Kasumi-1 (cell line): Measurements from ENCODE around the gene RABGEF1.
"Not testable (repeated sequence)": the region's sequence is repeated elsewhere in the genome, so short reads cannot be mapped to it uniquely, and the experiment has no call there.

Experiments
- DNase-seq, 2 experiments: peaks; one replicate each; lab custom pipeline; 2025; lab: John Stamatoyannopoulos, UW

Gene RABGEF1

DNA sequence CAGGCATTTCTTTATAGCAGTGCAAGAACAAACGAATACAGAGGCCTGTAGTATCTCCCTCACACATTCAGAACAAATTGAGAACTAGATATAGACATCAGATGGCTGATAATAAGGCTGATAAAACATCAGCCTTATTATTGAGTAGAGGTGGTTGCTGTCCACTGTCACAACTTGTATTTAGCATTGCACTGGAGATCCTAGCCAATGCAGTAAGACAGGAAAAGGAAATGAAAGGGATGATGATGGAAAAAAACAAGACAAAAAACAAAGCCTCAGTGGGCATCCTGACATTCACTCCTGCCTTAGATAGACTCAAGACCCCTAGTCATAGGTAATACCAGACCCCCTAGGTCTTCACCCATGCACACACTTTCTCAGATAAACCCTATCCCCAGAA lies 4.7 kb upstream of the RABGEF1 start:
- DNase-seq: no peak

DNA sequence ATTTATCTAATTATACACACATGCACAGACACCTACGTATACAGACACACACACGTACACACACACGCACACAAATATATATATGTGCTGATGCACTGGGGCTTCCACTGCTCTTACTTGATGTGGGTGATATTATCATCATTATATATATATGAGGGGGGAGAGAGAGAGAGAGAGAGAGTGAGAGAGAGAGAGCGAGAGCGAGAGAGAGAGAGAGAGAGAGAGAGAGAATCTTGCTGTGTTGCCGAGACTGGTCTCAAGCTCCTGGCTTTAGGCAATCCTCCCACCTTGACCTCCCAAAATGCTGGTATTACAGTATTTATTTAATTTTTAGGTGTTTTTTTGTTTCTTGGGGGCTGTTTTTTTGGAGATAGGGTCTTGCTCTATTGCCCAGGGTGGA lies 3.6 kb upstream of the RABGEF1 start:
- no peak for DNase-seq

DNA sequence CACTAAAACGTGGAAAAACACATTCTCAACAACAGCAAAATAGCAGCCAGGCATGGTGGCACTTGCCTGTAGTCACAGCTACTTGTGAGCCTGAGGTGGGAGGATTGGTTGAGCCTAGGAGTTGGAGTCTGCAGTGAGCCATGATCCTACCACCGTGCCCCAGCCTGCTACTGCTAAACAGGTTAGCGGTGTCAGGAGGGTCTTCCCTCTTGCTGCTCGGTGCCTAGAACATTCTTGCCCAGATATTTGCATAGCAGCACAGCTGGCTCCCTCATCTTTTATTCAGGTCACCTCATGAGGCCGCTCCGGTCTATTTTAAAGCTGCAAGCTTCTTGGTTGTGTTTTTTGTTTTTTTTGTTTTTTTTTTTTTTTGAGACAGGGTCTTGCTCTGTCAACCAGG lies 2.9 kb upstream of the RABGEF1 start:
- DNase-seq: no peak

DNA sequence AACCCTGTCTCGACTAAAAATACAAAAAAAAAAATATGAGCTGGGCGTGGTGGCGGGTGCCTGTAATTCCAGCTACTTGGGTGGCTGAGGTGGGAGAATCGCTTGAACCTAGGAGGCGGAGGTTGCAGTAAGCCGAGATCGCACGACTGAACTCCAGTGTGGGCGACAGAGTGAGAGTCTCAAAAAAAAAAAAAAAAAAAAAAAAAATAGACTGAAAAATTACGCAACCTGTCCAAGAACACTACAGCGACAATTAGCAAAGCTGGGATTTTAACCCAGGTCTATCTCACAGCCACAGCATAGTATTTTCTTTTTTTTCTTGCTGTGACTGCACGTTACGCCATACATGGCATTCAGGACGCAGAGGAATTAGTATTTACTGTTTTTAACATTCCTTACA lies 1.1 kb upstream of the RABGEF1 start:
- no peak for DNase-seq

DNA sequence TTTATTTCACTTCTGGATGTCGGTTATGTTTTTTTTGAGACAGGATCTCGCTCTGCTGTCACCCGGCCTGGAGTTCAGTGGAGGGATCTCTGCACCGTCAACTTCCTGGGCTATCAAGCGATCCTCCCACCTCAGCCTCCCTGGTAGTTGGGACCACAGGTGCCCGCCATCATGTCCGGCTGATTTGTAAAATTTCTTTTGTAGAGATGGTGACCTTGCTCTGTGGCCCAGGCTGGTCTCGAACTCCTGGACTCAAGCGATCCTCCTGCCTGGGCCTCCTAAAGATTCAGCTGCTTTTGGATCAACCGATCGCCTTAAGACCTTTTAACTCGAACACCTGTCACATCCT lies 606 bp upstream of the RABGEF1 start:
- DNase-seq: peak in 1 of 2 experiments; percentile 11

DNA sequence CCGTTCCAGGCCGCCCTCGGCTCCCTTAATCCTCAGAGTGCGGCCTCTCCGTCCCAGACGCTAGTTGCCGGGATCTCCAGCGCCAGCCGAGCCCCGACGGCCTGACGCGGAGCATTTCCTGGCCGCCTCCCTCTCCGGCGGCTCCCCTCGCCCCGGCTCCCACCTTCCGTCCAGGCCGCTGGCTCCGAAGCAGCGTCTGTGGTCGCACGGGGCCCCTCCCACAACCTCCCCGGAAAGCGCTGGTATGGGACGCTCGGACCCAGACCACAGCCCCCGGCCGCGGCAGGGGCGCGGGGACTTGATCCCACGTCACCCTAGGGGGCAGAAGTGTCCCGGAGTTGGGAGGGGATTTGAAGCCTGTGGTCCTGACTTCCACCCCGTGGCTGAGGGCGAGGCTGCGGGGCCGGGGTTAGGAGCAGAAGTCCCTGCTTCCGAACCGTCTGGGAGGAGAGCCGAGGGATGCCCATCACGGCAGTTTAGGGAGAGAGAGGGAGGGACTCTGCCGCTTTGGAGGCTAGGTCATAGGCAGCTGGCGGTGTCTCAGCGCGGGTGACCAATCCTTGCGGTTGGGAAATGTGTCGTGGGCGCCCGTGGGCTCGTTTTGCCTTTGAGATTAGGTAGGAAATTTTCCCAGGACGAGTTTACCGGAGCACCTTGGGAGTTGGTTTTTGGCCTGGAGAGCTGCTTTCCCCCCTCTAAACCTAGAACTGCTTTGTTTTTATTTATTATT lies 612 bp downstream of the RABGEF1 start:
- peak; percentile 54 to 62 for DNase-seq

DNA sequence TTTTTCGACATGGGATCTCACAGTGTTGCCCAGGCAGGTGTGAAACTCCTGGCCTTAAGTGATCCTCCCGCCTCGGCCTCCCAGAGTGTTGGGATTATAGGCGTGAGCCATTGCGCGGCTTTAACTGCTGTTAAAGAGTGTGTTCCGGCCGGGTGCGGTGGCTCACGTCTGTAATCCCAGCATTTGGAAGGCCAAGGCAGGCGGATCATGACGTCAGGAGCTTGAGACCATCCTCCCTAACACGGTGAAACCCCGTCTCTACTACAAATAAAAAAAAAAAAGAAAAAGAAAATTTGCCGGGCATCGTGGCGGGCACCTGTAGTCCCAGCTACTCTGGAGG lies 1.1 kb downstream of the RABGEF1 start:
- DNase-seq: no peak

DNA sequence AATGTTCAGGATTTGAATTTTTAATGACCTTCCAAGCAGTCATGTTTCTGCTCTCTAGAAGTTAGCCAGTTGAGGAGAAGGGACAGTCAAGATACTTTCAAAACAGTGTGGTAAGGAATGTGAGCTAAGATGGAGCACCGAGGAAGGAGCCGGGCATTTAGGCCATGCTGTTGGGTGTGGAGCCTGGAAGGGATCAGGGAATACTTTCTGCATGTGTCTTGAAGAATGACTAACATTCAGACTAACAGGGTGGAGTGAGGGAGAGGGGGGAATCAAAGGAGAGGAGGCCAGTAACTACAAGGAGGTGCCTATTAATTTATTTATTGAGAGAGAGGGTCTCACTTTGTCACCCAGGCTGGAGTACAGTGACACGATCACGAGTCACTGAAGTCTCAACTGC lies 1.8 kb downstream of the RABGEF1 start:
- DNase-seq: not testable (repeated sequence)

DNA sequence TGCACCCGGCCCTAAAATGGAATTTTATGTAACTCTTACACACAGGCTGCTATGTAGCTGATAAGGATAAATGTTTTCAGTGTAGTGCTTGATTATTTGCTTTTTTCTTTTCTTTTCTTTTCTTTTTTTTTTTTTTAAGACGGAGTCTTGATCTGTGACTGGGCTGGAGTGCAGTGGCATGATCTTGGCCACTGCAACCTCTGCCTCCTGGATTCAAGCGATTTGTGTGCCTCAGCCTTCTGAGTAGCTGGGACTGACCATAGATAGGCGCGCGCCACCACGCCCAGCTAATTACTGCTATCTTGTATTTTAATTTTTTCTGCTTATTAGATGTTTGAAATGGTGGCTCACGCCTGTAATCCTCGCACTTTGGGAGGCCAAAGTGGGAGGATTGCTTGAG lies 3.4 kb downstream of the RABGEF1 start:
- no peak for DNase-seq

DNA sequence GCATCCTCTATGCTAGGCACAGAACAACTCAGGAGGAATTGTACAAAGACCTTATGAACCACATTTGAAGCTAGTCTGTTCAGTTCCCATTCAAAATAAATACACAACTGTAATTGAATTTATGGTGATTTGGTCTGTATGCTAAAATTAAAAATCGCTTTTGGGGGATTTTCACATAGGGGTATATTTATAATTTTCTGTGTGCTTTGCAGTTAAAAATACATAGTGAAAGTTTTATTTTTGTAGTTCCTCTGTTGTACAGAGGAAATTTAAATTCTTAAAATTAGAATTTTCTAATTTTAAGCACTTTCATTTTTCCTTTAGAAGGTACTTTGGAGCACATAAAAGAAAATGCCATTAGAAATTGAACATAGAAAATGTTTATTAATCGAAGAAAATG lies 6.9 kb downstream of the RABGEF1 start:
- no peak for DNase-seq

DNA sequence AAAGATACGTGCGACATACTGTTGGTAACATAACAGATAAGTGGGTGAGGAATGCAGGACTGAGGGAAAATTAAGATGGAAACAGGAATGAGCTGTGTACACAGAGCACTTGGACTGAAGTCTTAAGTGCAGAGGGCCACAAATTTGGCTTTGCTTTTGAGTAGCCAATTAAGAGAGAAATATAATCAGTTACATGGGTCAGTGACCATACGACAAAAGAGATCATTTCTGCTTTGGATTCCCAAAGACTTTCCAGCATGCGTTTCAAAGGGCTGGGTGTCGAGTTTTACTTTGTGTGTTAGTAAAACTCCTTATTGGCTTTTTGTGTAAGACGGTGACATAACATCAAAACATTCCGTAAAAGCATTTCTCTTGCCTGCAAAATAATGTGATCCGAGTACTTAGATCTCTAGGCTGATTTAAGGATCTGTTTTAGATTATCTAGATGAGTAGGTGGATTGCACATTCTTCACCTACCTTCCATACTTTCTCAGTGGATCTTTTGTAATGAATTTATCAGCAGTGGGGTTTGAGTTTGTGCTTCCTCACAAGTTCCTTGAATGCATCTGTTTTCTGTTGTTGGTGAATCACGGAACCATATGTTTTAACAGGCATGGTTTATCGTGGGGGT lies 7.5 kb downstream of the RABGEF1 start:
- no peak for DNase-seq

DNA sequence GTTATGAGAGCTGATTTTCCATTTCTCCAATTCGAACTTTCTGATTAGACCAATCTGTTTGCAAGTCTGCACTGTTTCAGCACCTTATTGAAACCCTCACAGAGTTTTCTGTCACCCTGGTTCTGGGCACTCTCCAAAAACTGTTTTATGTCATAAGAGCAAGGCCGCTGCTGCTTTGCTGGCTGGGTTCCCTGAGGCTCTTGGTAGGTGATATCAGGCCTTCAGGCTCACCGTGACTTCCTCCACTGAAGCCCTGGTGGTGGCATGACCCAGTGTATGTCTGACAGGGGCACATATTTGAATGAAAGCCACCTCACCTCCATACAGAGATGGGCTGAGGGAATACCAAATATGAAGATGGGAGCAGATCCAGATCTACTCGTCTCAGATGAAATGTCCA lies 8.3 kb downstream of the RABGEF1 start:
- DNase-seq: no peak

DNA sequence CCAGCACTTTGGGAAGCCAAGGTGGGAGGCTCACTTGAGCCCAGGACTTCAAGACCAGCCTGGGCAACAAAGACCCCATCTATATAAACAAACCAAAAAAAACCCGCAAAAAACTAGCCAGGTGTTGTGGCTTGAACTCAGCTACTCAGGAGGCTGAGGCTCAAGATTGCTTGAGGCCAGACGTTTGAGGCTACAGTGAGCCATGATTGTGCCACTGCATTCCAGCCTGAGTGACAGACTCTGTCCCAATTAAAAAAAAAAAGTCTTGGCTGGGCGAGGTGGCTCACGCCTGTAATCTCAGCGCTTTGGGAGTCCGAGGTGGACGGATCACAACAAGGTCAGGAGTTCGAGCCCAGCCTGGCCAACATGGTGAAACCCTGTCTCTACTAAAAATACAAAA lies 11.4 kb downstream of the RABGEF1 start:
- DNase-seq: no peak

DNA sequence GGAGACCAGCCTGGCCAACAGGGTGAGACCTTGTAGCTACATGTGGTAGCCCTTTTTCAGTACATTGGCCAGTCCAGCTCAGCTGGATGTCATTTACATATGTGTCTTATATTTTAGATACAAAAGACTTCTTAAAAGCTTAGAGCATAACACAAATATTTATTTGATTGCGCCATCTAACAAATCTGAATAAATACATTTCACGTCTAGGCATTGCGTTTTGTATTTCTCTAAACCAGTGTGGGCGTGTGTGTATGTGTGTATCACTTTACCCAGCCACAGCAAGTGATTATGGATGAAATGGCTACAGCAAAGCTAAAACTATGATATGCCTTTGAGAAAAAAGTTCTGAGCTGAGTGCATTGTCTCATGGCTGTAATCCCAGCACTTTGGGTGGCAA lies 14.0 kb downstream of the RABGEF1 start:
- DNase-seq: no peak

DNA sequence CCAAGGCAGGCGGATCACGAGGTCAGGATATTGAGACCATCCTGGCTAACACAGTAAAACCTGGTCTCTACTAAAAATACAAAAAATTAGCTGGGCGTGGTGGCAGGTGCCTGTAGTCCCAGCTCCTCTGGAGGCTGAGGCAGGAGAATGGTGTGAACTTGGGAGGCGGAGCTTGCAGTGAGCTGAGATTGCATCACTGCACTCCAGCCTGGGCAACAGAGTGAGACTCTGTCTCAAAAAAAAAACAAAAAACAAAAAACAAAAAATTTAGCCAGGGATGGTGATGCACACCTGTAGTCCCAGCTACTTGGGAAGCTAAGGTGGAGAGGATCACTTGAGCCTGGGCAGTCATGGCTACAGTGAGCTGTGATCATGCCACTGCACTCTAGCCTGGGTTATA lies 14.5 kb downstream of the RABGEF1 start:
- DNase-seq: not testable (repeated sequence)

DNA sequence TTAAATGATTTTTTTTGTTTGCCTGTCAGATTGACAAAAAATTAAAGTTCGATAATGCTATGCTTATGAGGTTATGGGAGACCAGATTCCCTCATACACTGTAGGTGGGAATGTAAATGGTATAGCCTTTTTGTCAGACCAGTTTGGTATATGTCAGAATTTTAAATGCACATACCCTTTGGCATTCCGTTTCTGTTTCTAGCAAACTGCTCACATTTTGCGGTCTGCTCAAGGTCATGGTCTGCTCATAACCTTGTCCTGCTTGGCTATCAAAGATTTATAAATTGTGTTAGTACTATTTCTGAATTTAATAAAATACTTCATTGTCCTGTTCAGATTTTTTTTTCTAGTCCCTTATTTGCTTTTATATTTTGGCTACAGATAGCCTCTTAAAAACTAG lies 15.7 kb downstream of the RABGEF1 start:
- DNase-seq: not testable (repeated sequence)

DNA sequence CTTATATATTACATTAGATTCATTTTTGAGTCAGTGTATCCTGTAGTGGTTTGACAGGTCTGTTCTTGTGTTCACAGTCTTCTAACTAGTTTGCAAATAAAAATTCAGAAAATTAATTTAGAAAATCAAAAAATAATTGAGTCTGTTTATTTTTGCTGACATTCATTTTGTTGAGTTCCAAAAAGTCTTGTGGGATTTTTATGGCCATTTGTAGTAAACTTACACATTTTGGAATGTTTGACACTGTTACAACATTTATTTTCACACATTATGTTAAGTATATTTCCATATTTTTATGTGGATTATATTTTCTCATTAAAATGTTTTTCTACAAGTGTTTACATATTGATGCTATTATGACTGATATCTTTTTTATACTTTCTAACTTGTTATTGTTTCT lies 16.4 kb downstream of the RABGEF1 start:
- DNase-seq: no peak

DNA sequence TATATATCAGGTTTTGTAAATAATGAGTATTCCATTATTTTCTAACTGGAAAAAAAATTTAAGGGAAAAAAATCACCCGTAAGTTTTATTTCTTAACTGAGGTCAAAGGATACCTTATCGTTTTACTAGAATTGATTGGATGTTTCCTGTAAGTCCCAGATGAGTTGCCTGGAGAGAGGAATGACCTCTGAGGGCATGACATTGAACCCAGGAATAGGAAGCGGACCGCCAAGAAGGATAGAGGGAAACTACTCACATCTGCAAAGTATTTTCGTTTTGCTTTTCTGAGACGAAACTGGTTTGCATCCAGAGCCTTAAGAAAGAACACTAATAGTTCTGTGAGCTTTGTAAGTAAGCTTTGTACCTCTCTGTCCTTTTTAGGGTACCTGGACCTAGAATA lies 17.4 kb downstream of the RABGEF1 start:
- DNase-seq: no peak

DNA sequence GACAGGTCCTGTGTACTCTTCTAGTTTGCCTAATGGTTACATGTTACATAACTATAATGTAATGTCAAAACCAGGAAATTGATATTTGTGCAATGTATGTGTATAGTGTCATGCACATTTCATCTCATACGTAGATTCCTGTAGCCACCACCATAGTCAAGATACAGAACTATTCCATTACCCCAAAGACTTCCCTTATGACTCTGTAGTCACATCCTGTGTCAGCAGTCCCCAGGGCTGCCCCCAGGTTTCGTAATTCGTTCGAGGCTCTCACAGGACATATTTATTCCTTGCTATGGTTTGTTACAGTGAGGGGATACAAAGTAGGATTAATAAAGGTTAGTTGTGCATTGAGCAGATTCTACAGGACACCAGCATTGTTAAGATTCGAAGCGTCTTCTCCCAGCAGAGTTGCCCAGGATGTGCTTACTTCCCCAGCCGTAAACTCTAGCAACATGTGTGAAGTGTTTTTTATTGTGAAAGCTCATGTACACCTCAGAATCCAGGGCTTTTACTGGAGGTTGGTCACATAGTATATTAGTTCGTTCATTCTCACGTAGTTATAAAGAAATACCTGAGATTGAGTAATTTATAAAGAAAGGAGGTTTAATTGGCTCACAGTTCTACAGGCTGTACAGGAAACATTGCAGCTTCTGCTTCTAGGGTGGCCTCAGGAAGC lies 18.6 kb downstream of the RABGEF1 start:
- DNase-seq: peak; percentile 83 to 92

DNA sequence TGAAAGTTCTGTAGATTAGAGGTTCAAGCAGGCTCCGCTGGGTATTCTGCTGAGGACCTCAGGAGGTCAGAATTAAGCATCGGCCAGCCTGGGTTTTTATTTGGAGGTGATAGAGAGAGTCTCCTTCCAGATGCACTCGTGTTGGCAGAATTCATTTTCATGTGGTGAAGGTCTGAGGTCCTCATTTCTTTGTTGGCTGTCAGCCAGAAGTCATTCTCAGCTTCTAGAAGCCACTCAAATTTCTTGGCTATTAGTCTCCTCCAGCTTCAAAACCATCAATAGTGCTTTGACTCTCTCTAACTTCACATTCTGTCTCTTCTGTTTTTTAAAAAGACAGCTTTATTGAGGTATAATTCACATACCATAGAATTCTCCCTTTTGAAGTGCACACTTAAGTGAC lies 22.6 kb downstream of the RABGEF1 start:
- DNase-seq: not testable (repeated sequence)

DNA sequence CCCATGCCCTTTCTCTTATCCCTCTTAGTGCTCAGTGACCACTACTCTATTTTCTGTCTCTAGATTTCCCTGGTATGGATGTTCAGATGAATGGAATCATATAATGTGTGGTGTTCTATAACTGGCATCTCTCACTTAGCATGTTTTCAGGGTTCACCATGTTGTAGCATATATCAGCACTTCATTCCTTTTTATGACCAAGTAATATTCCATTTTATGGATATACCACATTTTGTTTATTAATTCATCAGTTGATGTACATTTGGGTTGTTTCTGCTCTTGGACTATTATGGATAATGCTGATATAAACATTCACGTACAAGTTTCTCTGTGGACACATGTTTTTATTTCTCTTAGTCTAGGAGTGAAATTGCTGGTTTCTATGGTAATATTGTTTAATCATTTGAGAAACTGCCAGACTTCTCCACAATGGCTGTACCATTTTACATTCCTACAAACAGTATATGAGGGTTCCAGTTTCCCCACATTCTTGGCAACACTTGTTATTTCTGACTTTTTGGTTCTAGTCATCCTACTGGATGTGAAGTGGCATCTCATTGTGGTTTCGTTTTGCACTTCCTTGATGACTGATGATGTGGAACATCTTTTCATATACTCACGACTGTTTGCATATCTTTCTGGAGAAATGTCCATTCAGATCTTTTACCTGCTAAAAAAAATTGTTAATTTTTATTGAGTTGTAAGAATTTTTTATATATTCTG lies 23.3 kb downstream of the RABGEF1 start:
- DNase-seq: not testable (repeated sequence)

DNA sequence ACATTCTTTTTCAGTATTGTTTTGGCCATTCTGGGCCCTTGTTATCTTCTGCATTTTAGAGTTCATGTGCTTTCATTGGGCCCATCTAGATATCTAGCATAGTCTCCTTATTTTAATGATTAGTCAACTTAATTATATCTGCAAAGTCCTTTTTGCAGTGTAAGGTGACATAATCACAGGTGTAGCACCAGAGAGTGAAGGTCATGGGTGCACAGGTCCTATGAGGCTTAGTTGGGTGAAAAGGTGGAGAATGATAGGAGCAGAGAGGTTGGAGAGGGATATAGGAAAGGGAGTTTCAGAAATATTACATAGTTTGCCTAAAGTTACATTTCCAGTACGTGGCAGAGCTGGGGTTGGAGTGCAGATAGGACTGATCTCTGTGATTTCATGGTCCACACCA lies 24.4 kb downstream of the RABGEF1 start:
- not testable (repeated sequence) for DNase-seq
